HEK293 (cell line): ENCODE data around the gene ARID3B.

Experiments used
- KLF16 ChIP-seq: fragments of 450-650 bp; formaldehyde crosslinking; IDR thresholded peaks from 2 replicates; pipeline ENCODE4 v1.5.1; 2017; ENCODE audit warnings: missing biosample characterization, missing genetic modification characterization
- MEIS1 ChIP-seq: sonication (generic); formaldehyde crosslinking; IDR thresholded peaks from 2 replicates; pipeline ENCODE4 v1.8.1; 2022; ENCODE audit warnings: missing genetic modification reagents, mild to moderate bottlenecking, borderline replicate concordance
- REST ChIP-seq: fragments of 450-650 bp; formaldehyde crosslinking; IDR thresholded peaks from 2 replicates; pipeline ENCODE4 v1.5.1; 2016; ENCODE audit warnings: missing biosample characterization, missing genetic modification characterization
- SCRT1 ChIP-seq: fragments of 450-650 bp; formaldehyde crosslinking; IDR thresholded peaks from 2 replicates; pipeline ENCODE4 v1.5.1; 2016; ENCODE audit warnings: missing biosample characterization, missing genetic modification characterization, borderline replicate concordance
- SP2 ChIP-seq: fragments of 450-650 bp; formaldehyde crosslinking; IDR thresholded peaks from 2 replicates; pipeline ENCODE4 v1.5.1; 2016; ENCODE audit warnings: missing biosample characterization, missing genetic modification characterization
- ZBTB7A ChIP-seq: fragments of 450-650 bp; formaldehyde crosslinking; IDR thresholded peaks from 2 replicates; pipeline ENCODE4 v1.5.1; 2016; ENCODE audit warnings: low read depth, missing biosample characterization, missing genetic modification characterization
- ZFHX2 ChIP-seq: fragments of 450-650 bp; formaldehyde crosslinking; conservative IDR thresholded peaks from 2 replicates; pipeline ENCODE4 v1.5.1; 2016; ENCODE audit warnings: missing biosample characterization, missing genetic modification characterization
- ZNF138 ChIP-seq: fragments of 450-650 bp; formaldehyde crosslinking; IDR thresholded peaks from 2 replicates; pipeline ENCODE4 v1.5.1; 2016; ENCODE audit warnings: missing biosample characterization, missing genetic modification characterization, borderline replicate concordance
- ZNF221 ChIP-seq: fragments of 450-650 bp; formaldehyde crosslinking; IDR thresholded peaks from 2 replicates; pipeline ENCODE4 v1.5.1; 2017; ENCODE audit warnings: missing biosample characterization, missing genetic modification characterization, borderline replicate concordance
- ZNF24 ChIP-seq: fragments of 450-650 bp; formaldehyde crosslinking; IDR thresholded peaks from 2 replicates; pipeline ENCODE4 v1.5.1; 2016; ENCODE audit warnings: missing biosample characterization, missing genetic modification characterization
- ZNF394 ChIP-seq: fragments of 450-650 bp; formaldehyde crosslinking; IDR thresholded peaks from 2 replicates; pipeline ENCODE4 v1.5.1; 2016; ENCODE audit warnings: missing biosample characterization, missing genetic modification characterization, mild to moderate bottlenecking, moderate library complexity, borderline replicate concordance
- ZNF423 ChIP-seq: fragments of 450-650 bp; formaldehyde crosslinking; IDR thresholded peaks from 2 replicates; pipeline ENCODE4 v1.5.1; 2016; ENCODE audit warnings: missing biosample characterization, missing genetic modification characterization
- ZNF426 ChIP-seq: fragments of 450-650 bp; formaldehyde crosslinking; IDR thresholded peaks from 2 replicates; pipeline ENCODE4 v1.5.1; 2017; ENCODE audit warnings: missing biosample characterization, missing genetic modification characterization, mild to moderate bottlenecking, inconsistent platforms, moderate library complexity
- ZSCAN4 ChIP-seq: fragments of 450-650 bp; formaldehyde crosslinking; IDR thresholded peaks from 2 replicates; pipeline ENCODE4 v1.5.1; 2017; ENCODE audit warnings: missing biosample characterization, missing genetic modification characterization
- TF ChIP-seq, protein P1 (sequence below): fragments of 450-650 bp; formaldehyde crosslinking; IDR thresholded peaks from 2 replicates; pipeline ENCODE4 v1.5.1; 2016; ENCODE audit warnings: missing biosample characterization, missing genetic modification characterization
- TF ChIP-seq, protein P2 (sequence below): fragments of 450-650 bp; formaldehyde crosslinking; IDR thresholded peaks from 2 replicates; pipeline ENCODE4 v1.5.1; 2016; ENCODE audit warnings: missing biosample characterization, missing genetic modification characterization, borderline replicate concordance
- TF ChIP-seq, protein P3 (sequence below): fragments of 450-650 bp; formaldehyde crosslinking; IDR thresholded peaks from 2 replicates; pipeline ENCODE4 v1.5.1; 2017; ENCODE audit warnings: missing biosample characterization, missing genetic modification characterization
- TF ChIP-seq, protein P4 (sequence below): fragments of 450-650 bp; formaldehyde crosslinking; IDR thresholded peaks from 2 replicates; pipeline ENCODE4 v1.5.1; 2016; ENCODE audit warnings: missing biosample characterization, missing genetic modification characterization

ARID3B gene

GRCh38 chr15:74616366-74616939 is 75.4 kb downstream of the ARID3B start (continued):
- TF ChIP-seq, protein P1, sequence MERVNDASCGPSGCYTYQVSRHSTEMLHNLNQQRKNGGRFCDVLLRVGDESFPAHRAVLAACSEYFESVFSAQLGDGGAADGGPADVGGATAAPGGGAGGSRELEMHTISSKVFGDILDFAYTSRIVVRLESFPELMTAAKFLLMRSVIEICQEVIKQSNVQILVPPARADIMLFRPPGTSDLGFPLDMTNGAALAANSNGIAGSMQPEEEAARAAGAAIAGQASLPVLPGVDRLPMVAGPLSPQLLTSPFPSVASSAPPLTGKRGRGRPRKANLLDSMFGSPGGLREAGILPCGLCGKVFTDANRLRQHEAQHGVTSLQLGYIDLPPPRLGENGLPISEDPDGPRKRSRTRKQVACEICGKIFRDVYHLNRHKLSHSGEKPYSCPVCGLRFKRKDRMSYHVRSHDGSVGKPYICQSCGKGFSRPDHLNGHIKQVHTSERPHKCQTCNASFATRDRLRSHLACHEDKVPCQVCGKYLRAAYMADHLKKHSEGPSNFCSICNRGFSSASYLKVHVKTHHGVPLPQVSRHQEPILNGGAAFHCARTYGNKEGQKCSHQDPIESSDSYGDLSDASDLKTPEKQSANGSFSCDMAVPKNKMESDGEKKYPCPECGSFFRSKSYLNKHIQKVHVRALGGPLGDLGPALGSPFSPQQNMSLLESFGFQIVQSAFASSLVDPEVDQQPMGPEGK, result peak; percentile 67; the same call in 1 of the 2 replicates
- no peak for TF ChIP-seq REST (tag by site-specific recombination)
- peak; percentile 61; the same call in 1 of the 2 replicates for TF ChIP-seq ZNF423 (tag by site-specific recombination)
- TF ChIP-seq SP2 (tag by site-specific recombination), result peak; percentile 66
- TF ChIP-seq SCRT1 (tag by site-specific recombination), result no peak
- TF ChIP-seq, protein P2, sequence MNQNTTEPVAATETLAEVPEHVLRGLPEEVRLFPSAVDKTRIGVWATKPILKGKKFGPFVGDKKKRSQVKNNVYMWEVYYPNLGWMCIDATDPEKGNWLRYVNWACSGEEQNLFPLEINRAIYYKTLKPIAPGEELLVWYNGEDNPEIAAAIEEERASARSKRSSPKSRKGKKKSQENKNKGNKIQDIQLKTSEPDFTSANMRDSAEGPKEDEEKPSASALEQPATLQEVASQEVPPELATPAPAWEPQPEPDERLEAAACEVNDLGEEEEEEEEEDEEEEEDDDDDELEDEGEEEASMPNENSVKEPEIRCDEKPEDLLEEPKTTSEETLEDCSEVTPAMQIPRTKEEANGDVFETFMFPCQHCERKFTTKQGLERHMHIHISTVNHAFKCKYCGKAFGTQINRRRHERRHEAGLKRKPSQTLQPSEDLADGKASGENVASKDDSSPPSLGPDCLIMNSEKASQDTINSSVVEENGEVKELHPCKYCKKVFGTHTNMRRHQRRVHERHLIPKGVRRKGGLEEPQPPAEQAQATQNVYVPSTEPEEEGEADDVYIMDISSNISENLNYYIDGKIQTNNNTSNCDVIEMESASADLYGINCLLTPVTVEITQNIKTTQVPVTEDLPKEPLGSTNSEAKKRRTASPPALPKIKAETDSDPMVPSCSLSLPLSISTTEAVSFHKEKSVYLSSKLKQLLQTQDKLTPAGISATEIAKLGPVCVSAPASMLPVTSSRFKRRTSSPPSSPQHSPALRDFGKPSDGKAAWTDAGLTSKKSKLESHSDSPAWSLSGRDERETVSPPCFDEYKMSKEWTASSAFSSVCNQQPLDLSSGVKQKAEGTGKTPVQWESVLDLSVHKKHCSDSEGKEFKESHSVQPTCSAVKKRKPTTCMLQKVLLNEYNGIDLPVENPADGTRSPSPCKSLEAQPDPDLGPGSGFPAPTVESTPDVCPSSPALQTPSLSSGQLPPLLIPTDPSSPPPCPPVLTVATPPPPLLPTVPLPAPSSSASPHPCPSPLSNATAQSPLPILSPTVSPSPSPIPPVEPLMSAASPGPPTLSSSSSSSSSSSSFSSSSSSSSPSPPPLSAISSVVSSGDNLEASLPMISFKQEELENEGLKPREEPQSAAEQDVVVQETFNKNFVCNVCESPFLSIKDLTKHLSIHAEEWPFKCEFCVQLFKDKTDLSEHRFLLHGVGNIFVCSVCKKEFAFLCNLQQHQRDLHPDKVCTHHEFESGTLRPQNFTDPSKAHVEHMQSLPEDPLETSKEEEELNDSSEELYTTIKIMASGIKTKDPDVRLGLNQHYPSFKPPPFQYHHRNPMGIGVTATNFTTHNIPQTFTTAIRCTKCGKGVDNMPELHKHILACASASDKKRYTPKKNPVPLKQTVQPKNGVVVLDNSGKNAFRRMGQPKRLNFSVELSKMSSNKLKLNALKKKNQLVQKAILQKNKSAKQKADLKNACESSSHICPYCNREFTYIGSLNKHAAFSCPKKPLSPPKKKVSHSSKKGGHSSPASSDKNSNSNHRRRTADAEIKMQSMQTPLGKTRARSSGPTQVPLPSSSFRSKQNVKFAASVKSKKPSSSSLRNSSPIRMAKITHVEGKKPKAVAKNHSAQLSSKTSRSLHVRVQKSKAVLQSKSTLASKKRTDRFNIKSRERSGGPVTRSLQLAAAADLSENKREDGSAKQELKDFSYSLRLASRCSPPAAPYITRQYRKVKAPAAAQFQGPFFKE (tag by site-specific recombination), result no peak
- no peak for TF ChIP-seq ZNF426 (tag by site-specific recombination)
- peak; percentile 59; the same call in 1 of the 2 replicates for TF ChIP-seq KLF16 (tag by site-specific recombination)
- TF ChIP-seq, protein P3, sequence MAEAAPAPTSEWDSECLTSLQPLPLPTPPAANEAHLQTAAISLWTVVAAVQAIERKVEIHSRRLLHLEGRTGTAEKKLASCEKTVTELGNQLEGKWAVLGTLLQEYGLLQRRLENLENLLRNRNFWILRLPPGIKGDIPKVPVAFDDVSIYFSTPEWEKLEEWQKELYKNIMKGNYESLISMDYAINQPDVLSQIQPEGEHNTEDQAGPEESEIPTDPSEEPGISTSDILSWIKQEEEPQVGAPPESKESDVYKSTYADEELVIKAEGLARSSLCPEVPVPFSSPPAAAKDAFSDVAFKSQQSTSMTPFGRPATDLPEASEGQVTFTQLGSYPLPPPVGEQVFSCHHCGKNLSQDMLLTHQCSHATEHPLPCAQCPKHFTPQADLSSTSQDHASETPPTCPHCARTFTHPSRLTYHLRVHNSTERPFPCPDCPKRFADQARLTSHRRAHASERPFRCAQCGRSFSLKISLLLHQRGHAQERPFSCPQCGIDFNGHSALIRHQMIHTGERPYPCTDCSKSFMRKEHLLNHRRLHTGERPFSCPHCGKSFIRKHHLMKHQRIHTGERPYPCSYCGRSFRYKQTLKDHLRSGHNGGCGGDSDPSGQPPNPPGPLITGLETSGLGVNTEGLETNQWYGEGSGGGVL (tag by site-specific recombination), result peak; percentile 84
- no peak for TF ChIP-seq ZSCAN4 (tag by site-specific recombination)
- TF ChIP-seq MEIS1 (CRISPR knock-in tag), result no peak
- TF ChIP-seq ZNF221 (tag by site-specific recombination), result no peak
- 0 out of 2 replicates have a peak, but pooled peaks have one; percentile 6 for TF ChIP-seq ZNF24
- peak; percentile 94; the same call in 1 of the 2 replicates for TF ChIP-seq ZNF394 (tag by site-specific recombination)
- peak; percentile 56 for TF ChIP-seq ZFHX2 (tag by site-specific recombination)
- 0 out of 2 replicates have a peak, but pooled peaks have one; percentile 1 for TF ChIP-seq ZBTB7A (tag by site-specific recombination)
- TF ChIP-seq, protein P4, sequence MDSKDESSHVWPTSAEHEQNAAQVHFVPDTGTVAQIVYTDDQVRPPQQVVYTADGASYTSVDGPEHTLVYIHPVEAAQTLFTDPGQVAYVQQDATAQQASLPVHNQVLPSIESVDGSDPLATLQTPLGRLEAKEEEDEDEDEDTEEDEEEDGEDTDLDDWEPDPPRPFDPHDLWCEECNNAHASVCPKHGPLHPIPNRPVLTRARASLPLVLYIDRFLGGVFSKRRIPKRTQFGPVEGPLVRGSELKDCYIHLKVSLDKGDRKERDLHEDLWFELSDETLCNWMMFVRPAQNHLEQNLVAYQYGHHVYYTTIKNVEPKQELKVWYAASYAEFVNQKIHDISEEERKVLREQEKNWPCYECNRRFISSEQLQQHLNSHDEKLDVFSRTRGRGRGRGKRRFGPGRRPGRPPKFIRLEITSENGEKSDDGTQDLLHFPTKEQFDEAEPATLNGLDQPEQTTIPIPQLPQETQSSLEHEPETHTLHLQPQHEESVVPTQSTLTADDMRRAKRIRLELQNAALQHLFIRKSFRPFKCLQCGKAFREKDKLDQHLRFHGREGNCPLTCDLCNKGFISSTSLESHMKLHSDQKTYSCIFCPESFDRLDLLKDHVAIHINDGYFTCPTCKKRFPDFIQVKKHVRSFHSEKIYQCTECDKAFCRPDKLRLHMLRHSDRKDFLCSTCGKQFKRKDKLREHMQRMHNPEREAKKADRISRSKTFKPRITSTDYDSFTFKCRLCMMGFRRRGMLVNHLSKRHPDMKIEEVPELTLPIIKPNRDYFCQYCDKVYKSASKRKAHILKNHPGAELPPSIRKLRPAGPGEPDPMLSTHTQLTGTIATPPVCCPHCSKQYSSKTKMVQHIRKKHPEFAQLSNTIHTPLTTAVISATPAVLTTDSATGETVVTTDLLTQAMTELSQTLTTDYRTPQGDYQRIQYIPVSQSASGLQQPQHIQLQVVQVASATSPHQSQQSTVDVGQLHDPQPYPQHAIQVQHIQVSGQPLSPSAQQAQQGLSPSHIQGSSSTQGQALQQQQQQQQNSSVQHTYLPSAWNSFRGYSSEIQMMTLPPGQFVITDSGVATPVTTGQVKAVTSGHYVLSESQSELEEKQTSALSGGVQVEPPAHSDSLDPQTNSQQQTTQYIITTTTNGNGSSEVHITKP, result peak; percentile 86
- TF ChIP-seq ZNF138 (tag by site-specific recombination), result no peak
